Inflammatory macrophage (primary cell): Measurements from ENCODE around the gene CD48.

Experiments
- DNase-seq, 2 donors: peaks; one replicate each; pipeline ENCODE4 v3.0.0-alpha.2; 2020 to 2022

CD48 gene

GRCh38 chr1:160651433-160652064, 60.1 kb downstream of the CD48 start:
- no peak for DNase-seq

- no peak for DNase-seq
Measured at GRCh38 chr1:160647329-160647720, 64.3 kb downstream of the CD48 start.

- DNase-seq = peak; percentile 68 to 80
Measured at GRCh38 chr1:160646711-160647328, 64.8 kb downstream of the CD48 start, which contains the start of gene SLAMF1. TSS of gene SLAMF1 (minus strand) at chr1:160647044. CDS start at chr1:160646945, 99 bp downstream.

- peak; percentile 18 to 31 for DNase-seq
Measured at GRCh38 chr1:160646180-160646579, 65.4 kb downstream of the CD48 start.

GRCh38 chr1:160645386-160646130, 66.1 kb downstream of the CD48 start:
- peak in 1 of 2 donors; percentile 18 for DNase-seq

- DNase-seq = no peak
Measured at GRCh38 chr1:160644399-160644798, 67.2 kb downstream of the CD48 start.

GRCh38 chr1:160643138-160643537, 68.5 kb downstream of the CD48 start:
- DNase-seq = no peak

GRCh38 chr1:160642281-160642644, 69.4 kb downstream of the CD48 start:
- DNase-seq = no peak

GRCh38 chr1:160641323-160642280, 70.0 kb downstream of the CD48 start:
- no peak for DNase-seq

GRCh38 chr1:160640359-160641123, 71.1 kb downstream of the CD48 start:
- DNase-seq = no peak

- DNase-seq = no peak
Measured at GRCh38 chr1:160639652-160640051, 72.0 kb downstream of the CD48 start.

GRCh38 chr1:160638926-160639325, 72.7 kb downstream of the CD48 start:
- DNase-seq = no peak

GRCh38 chr1:160638540-160638857, 73.1 kb downstream of the CD48 start:
- no peak for DNase-seq

GRCh38 chr1:160637821-160638539, 73.6 kb downstream of the CD48 start:
- DNase-seq = no peak

- no peak for DNase-seq
Measured at GRCh38 chr1:160637065-160637464, 74.6 kb downstream of the CD48 start.

GRCh38 chr1:160636547-160636946, 75.1 kb downstream of the CD48 start:
- DNase-seq = no peak

- DNase-seq = no peak
Measured at GRCh38 chr1:160636076-160636475, 75.5 kb downstream of the CD48 start.

- DNase-seq = no peak
Measured at GRCh38 chr1:160634543-160635491, 76.8 kb downstream of the CD48 start.

GRCh38 chr1:160633330-160633903, 78.2 kb downstream of the CD48 start:
- DNase-seq = no peak
